PC-3 (cell line): ENCODE measurements around the gene RPL13.

Experiments used
- EZH2phosphoT487 ChIP-seq: fragments of 300-600 bp; sonication (generic); IDR thresholded peaks from 2 replicates; pipeline ENCODE4 v1.6.1; 2018; ENCODE audit warnings: mild to moderate bottlenecking, antibody characterized with exemption, low read length, borderline replicate concordance
- TF ChIP-seq, protein P1 (sequence below): fragments of 300-600 bp; sonication (generic); conservative IDR thresholded peaks from 2 replicates; pipeline ENCODE4 v1.5.1; 2017; ENCODE audit warnings: antibody characterized with exemption, low read depth, mild to moderate bottlenecking, low read length

DNA sequence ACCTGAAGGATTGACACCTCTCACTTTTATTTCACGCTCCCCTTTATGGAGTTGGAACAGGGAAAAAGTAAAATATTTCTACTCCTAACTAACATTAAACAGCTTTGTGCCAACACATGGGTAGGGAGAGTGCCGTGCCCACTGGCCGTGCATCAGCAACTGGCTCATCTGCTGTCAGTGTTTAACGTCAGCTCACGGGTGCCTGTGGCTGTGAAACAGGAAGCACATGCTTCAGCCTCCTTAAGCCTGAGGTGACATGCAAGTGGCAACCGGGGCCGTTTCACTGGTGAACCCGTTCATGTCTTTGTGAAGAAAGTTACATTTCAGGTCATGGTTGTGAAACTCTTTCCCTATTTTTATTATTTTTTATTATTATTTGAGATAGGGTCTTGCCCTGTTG is 49.1 kb upstream of the RPL13 start:
- TF ChIP-seq, protein P1, sequence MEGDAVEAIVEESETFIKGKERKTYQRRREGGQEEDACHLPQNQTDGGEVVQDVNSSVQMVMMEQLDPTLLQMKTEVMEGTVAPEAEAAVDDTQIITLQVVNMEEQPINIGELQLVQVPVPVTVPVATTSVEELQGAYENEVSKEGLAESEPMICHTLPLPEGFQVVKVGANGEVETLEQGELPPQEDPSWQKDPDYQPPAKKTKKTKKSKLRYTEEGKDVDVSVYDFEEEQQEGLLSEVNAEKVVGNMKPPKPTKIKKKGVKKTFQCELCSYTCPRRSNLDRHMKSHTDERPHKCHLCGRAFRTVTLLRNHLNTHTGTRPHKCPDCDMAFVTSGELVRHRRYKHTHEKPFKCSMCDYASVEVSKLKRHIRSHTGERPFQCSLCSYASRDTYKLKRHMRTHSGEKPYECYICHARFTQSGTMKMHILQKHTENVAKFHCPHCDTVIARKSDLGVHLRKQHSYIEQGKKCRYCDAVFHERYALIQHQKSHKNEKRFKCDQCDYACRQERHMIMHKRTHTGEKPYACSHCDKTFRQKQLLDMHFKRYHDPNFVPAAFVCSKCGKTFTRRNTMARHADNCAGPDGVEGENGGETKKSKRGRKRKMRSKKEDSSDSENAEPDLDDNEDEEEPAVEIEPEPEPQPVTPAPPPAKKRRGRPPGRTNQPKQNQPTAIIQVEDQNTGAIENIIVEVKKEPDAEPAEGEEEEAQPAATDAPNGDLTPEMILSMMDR, result no peak
- no peak for TF ChIP-seq EZH2phosphoT487
